Endothelial cell (in vitro differentiated cells): ENCODE data around the gene SIVA1. TPM values are rescaled to one million over a fixed set of nuclear protein-coding genes. Genes with fewer than 3 reads are reported as not detected.
A peak's percentile ranks its signal among the peaks of the same experiment; 100 is the strongest.

Experiments
- DNase-seq: peaks from one replicate; pipeline ENCODE4 v3.0.0; 2021; ENCODE audit warnings: low spot score
- H3K27ac Mint-ChIP-seq: one replicate; pipeline ENCODE4 v1.8.0; 2021; ENCODE audit warnings: mixed read lengths, inconsistent platforms; ENCODE audit not compliant: unreplicated experiment
- H3K27me3 Mint-ChIP-seq: one replicate; pipeline ENCODE4 v1.8.0; 2021; ENCODE audit warnings: mild to moderate bottlenecking, moderate library complexity, mixed read lengths, inconsistent platforms; ENCODE audit not compliant: unreplicated experiment
- H3K36me3 Mint-ChIP-seq: one replicate; pipeline ENCODE4 v1.8.0; 2021; ENCODE audit warnings: mild to moderate bottlenecking, low read depth, mixed read lengths, inconsistent platforms; ENCODE audit not compliant: unreplicated experiment
- H3K4me1 Mint-ChIP-seq: one replicate; pipeline ENCODE4 v1.8.0; 2021; ENCODE audit warnings: mild to moderate bottlenecking, mixed read lengths, inconsistent platforms; ENCODE audit not compliant: unreplicated experiment
- H3K4me3 Mint-ChIP-seq: one replicate; pipeline ENCODE4 v1.8.0; 2021; ENCODE audit warnings: mild to moderate bottlenecking, mixed read lengths, inconsistent platforms; ENCODE audit not compliant: unreplicated experiment
- H3K9me3 Mint-ChIP-seq: one replicate; pipeline ENCODE4 v1.8.0; 2021; ENCODE audit warnings: mixed read lengths, inconsistent platforms; ENCODE audit not compliant: unreplicated experiment
- CTCF ChIP-seq: fragments of 200-600 bp; sonication (generic); IDR thresholded peaks from one replicate; pipeline ENCODE4 v1.5.0; 2021; ENCODE audit warnings: antibody characterized with exemption; ENCODE audit not compliant: unreplicated experiment
- total RNA-seq: library from RNA; stranded (reverse); fragmentation: NEBNext Ultra II Directional; extraction: Animal tissue kit (Norgen Biotek cat#: 25700); gene quantifications from one replicate; pipeline ENCODE4 v1.2.1, GENCODE V29; 2021; ENCODE audit not compliant: unreplicated experiment

Gene SIVA1
- total RNA-seq, 1 donor from 2014 or later = 84.3 TPM

- H3K9me3 Mint-ChIP-seq = no peaks in the 10 kb centered on the region
- H3K27me3 Mint-ChIP-seq = peaks cover 8% of the 10 kb centered on the region
- no peak overlapping the region for H3K27ac Mint-ChIP-seq
- no peak overlapping the region for H3K4me3 Mint-ChIP-seq
- no peak for TF ChIP-seq CTCF
- DNase-seq = no peak
- peaks cover 19% of the 10 kb centered on the region for H3K36me3 Mint-ChIP-seq
- H3K4me1 Mint-ChIP-seq = no peaks in the 10 kb centered on the region
Observed at GRCh38 chr14:104706733-104707607, 46.0 kb upstream of the SIVA1 start.

GRCh38 chr14:104707608-104708595, 45.0 kb upstream of the SIVA1 start:
- Mint-ChIP-seq H3K9me3 (no peaks in the 10 kb centered on the region), H3K27ac (no peak overlapping the region), H3K4me1 (no peaks in the 10 kb centered on the region), H3K36me3 (peaks cover 19% of the 10 kb centered on the region), H3K4me3 (no peak overlapping the region), H3K27me3 (peaks cover 7% of the 10 kb centered on the region)
- TF ChIP-seq CTCF = no peak
- DNase-seq = no peak

GRCh38 chr14:104708606-104709268, 44.2 kb upstream of the SIVA1 start:
- Mint-ChIP-seq H3K27ac (no peak overlapping the region), H3K27me3 (peaks cover 7% of the 10 kb centered on the region), H3K9me3 (no peaks in the 10 kb centered on the region), H3K36me3 (peaks cover 15% of the 10 kb centered on the region), H3K4me3 (no peak overlapping the region), H3K4me1 (no peaks in the 10 kb centered on the region)
- TF ChIP-seq CTCF = peak; percentile 96
- DNase-seq = peak; percentile 83

- TF ChIP-seq CTCF = no peak
- Mint-ChIP-seq H3K4me3 (no peak overlapping the region), H3K27ac (no peak overlapping the region), H3K9me3 (no peaks in the 10 kb centered on the region), H3K36me3 (peaks cover 9% of the 10 kb centered on the region), H3K27me3 (peaks cover 7% of the 10 kb centered on the region), H3K4me1 (no peaks in the 10 kb centered on the region)
- DNase-seq = no peak
Observed at GRCh38 chr14:104709387-104710039, 43.4 kb upstream of the SIVA1 start.
